Activated CD8-positive, alpha-beta memory T cell treated with anti-CD3 and anti-CD28 coated beads for 48 hours (primary cell): ENCODE results near the gene ACVR1.

Source experiments
- DNase-seq, 3 experiments: peaks; one replicate each; pipeline ENCODE4 v3.0.0-alpha.2; 2020; ENCODE audit warnings: low read depth in 2 of 3, low spot score in 2 of 3

The ACVR1 gene

DNA sequence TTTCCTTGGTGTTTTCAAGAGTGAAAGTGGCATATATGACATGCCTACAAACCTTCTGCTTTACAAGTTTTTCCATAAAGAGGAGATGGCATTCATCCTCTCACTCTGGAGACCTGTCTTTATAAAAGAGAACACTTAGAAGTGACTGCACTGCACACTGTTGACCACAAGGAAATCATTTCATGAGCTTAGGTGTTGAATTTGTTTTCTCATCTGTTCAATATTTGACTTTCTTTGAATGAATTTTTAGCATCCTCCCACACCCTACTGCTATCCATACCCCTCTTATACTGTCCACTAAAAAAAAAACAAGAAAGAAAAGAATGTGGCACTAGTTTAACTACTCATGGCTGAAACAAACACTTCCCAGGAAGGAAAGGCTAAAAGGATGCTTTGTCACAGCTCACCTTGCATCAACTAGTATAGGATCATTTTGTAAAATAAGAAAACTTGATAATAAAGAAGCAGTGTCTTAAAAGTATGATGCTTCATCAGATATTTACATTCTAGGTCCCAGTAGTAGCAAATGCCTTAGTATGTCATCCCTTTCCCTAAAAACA is 83.0 kb downstream of the ACVR1 start:
- no peak for DNase-seq

GRCh38 chr2:157792335-157793052 is 83.6 kb downstream of the ACVR1 start:
- no peak for DNase-seq

GRCh38 chr2:157790780-157791179 is 85.3 kb downstream of the ACVR1 start:
- DNase-seq, result no peak

GRCh38 chr2:157789933-157790511 is 86.1 kb downstream of the ACVR1 start:
- DNase-seq, result no peak

DNA sequence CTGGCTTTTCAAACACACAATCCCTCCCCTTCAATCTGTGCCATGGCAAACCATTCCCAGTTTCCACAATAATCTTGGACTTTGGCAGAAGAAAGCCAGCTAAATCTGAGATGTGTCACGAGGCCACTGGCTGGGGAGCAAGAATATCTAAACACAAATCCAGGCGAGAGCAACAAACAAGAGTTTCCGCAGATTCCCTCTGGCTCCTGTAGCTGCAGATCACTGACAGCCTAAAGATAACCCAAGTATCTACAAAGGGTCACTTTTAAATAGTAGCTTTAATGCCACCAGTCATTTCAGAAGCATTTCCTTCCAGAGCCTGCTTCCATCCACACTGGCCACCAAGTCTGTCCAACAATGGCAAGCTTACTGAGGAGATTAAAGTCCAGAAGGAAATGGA is 86.9 kb downstream of the ACVR1 start:
- DNase-seq, result no peak

GRCh38 chr2:157788201-157788600 is 87.9 kb downstream of the ACVR1 start:
- no peak for DNase-seq

- DNase-seq, result no peak
These were observed 88.7 kb downstream of the ACVR1 start for GRCh38 chr2:157787364-157787938.

DNA sequence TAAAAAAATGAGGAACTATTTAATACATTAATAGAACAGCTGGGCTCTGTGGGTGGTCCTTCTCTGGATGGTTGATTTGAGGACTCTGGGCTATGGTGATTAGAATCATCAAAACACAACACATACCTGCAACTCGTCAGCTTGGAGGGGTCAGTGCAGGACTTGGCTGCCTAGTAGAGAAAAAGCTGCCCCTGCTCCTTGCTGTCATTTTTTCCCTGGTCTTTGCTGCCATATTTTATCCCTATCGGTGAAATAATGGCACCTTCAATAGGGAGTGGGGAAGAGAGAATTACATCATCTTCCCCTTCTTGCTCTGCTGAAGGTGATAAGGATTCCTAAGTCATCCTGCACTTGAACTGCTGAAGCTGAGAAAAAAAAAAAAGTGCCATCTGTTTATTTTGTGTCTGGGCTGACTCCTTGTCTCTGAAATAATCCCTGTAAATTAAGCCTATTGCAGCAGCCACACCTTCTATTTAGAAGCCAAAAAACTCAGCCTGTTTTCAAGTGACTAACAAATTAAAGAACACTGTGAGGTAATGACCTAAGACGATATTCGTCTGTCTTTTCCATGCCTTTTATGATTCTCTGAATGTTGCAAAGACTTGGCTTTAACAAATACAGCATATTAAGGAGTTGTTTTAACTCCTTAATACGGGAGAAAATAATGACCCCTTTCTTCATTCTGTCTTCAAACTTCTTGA is 89.3 kb downstream of the ACVR1 start:
- DNase-seq, result no peak

GRCh38 chr2:157785866-157786662 is 90.1 kb downstream of the ACVR1 start:
- no peak for DNase-seq

DNA sequence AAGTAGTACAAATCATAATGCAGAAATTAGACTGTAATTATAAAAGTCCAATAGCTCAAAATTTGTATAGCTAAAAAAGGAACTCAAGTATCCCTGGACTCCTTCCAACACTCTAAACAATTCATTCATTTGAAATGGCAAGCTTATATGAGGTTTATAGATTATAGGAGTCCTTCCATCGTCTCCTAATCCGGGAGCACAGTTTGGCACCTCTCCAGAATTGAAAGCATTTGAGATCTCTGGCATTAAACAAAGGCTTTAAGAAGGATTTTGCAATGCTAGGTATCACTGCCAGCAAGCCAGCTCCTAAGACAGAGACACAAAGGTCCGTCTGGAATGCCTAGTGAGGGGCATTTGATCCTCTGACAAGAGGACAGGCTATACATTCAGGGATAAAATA is 90.9 kb downstream of the ACVR1 start:
- DNase-seq, result no peak

DNA sequence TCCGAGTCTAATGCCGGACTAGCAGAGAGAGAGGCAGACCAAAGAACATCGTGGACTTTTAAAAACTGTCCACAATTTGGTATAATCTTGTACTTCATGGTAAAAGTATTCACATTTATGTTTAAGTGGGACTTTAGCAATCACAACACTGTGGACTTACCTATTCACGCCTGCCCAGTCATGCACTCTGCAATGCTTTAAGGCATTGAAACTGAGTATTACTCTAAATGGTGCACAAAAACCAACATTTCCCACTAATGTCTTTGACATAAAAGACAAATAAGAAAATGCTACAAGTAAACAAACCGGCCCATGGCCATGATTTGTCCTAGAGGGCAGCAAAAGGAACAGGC is 91.3 kb downstream of the ACVR1 start:
- DNase-seq, result no peak

GRCh38 chr2:157784169-157784822 is 91.8 kb downstream of the ACVR1 start:
- no peak for DNase-seq

DNA sequence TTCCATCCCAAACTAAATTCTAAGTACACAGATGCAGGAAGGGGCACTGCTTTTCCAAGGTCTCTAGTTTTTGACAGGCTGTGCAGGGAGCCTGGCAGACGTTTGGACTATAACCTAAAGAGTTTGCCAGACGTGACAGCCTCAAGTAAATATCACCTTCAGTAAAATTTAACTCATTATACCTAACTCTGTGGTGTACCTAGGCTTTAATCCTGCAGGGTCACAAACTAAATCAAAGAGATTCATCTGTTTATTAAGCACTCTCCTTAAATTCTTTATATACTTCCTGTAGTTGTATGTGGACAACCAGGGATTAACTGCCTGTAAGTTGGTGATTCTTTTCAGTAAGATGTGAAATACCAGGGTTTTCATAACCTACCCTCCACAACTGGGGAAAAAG is 92.9 kb downstream of the ACVR1 start:
- DNase-seq, result no peak

DNA sequence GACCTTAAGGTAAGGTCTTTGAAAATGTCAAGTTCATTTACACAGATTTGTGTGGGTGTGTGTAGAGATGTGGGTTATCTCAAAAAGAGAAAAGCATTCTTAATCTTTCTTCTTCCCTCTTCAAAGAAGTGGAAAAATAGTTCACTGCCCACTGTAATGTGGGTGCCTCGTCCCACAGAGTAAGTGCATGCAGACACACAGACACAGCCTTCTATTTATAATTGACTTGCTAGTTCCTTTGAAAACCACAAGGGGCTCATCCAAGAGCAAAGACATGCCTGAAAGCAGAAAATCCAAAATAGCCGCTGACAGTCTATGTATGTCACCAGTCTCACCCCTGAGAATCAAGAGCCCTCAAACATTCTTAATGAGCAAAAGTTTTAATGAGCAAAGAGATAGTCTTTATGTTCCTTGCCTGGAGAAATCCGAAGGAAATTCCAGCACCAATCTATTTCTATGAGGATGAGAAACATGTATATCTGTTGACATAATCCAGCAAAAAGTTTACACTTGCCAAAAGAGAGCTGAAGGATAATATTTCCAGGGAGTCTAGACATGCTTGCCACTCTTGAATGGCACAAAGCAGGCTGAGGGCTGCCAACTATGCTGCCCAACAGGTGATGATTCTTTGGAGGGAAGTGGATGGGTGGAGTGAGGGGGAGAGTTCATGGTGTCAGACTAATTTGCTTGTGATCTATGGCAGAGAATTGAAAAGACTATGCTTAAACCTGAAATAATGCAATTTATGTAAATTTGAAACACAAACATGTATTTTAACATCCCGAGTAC is 93.9 kb downstream of the ACVR1 start:
- no peak for DNase-seq

GRCh38 chr2:157780211-157780610 is 95.9 kb downstream of the ACVR1 start:
- no peak for DNase-seq

- no peak for DNase-seq
These were observed 96.3 kb downstream of the ACVR1 start for GRCh38 chr2:157779794-157780193.

DNA sequence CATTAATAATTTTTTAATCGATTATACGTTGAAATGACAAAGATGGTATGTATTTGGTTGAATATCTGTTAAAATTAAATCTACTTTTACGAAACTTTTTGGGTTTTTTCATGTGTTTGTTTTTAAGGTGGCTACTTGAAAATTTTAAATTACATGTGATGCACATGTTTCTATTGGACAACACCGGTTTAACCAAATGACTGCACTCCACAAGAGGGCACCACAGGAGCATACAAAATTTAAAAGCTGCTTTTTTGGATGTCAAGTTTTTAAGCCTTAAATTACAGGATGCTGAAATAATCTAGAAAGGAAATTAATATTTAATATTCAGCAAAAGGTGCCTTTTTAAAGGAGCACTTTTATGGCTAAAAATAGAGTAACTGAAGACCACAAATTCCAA is 98.7 kb downstream of the ACVR1 start:
- no peak for DNase-seq

- DNase-seq, result no peak
These were observed 104.9 kb downstream of the ACVR1 start for GRCh38 chr2:157771234-157771633.

GRCh38 chr2:157769856-157770255 is 106.3 kb downstream of the ACVR1 start:
- DNase-seq, result no peak

DNA sequence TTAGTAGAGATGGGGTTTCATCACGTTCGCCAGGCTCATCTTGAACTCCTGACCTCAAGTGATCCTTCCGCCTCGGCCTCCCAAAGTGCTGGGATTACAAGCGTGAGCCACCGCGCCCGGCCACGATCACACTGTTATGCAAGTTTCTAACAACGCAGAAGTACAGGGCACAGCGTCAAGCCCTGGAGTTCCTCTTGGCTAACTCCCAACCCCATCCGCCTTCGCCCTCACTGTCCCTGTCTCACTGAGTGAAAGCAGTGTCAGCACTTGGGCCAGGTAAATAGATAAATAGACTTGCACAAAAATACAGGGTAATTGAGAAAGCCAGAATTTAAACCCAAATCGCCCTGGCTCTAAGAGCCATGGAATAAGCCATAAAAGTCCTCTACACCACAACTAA is 111.7 kb downstream of the ACVR1 start:
- no peak for DNase-seq
